Upper lobe of right lung (tissue), 1 donor: ENCODE data around the gene PLK5. TPM values are rescaled to one million over a fixed set of nuclear protein-coding genes. Genes with fewer than 3 reads are reported as not detected.

Source experiments
- ATAC-seq: fragments of 200-7000 bp; cut with Tn5 transposase; one replicate; pipeline ENCODE4 v1.9.1; 2020; ENCODE audit warnings: mild to moderate bottlenecking, moderate library complexity
- DNase-seq: peaks from one replicate; pipeline ENCODE4 v3.0.0-alpha.2; 2020
- H3K27ac ChIP-seq: fragments of 200-600 bp; one replicate; pipeline ENCODE4 v1.8.0; 2022
- H3K27me3 ChIP-seq: fragments of 200-600 bp; one replicate; pipeline ENCODE4 v1.8.0; 2022; ENCODE audit warnings: mild to moderate bottlenecking
- H3K36me3 ChIP-seq: fragments of 200-600 bp; one replicate; pipeline ENCODE4 v1.8.0; 2022
- H3K4me1 ChIP-seq: fragments of 200-600 bp; one replicate; pipeline ENCODE4 v1.8.0; 2022
- H3K4me3 ChIP-seq: fragments of 200-600 bp; one replicate; pipeline ENCODE4 v1.8.0; 2022; ENCODE audit warnings: mild to moderate bottlenecking
- H3K9me3 ChIP-seq: fragments of 200-600 bp; one replicate; pipeline ENCODE4 v1.8.0; 2022
- CTCF ChIP-seq: fragments of 200-600 bp; IDR thresholded peaks from one replicate; pipeline ENCODE4 v1.8.0; 2022; ENCODE audit warnings: antibody characterized with exemption
- intact Hi-C: fragments of 100-400 bp; cut with DNase I; formaldehyde crosslinking; loops from one replicate; pipeline ENCODE4 v1.11.0; 2022
- total RNA-seq: library from RNA; stranded (reverse); fragmentation: NEBNext Ultra II Directional; extraction: Animal tissue kit (Norgen Biotek cat#: 25700); gene quantifications from one replicate; pipeline ENCODE4 v1.2.1, GENCODE V29; 2021
- donor health status: DM: no; HTN: yes; CAD: no; lungs with severe emphysema.

Gene PLK5
- total RNA-seq, 1 donor from 2014 or later, result not detected

GRCh38 chr19:1510807-1511206 lies 13.1 kb upstream of the PLK5 start:
- ATAC-seq (no peak), DNase-seq (no peak)
- intact Hi-C loops, result no loop called here
- TF ChIP-seq CTCF, result no peak
- Histone ChIP-seq H3K27ac (no peak overlapping the region), H3K4me3 (no peak overlapping the region), H3K9me3 (no peaks in the 10 kb centered on the region), H3K27me3 (peaks cover 46% of the 10 kb centered on the region), H3K36me3 (no peaks in the 10 kb centered on the region), H3K4me1 (peaks cover 10% of the 10 kb centered on the region)

GRCh38 chr19:1511318-1512317 lies 12.3 kb upstream of the PLK5 start:
- no peak overlapping the region for H3K4me3 ChIP-seq
- intact Hi-C loops, result no loop called here
- H3K36me3 ChIP-seq, result no peaks in the 10 kb centered on the region
- DNase-seq, result no peak
- H3K27ac ChIP-seq, result no peak overlapping the region
- H3K9me3 ChIP-seq, result no peaks in the 10 kb centered on the region
- peaks cover 53% of the 10 kb centered on the region for H3K27me3 ChIP-seq
- no peak for TF ChIP-seq CTCF
- peaks cover 10% of the 10 kb centered on the region for H3K4me1 ChIP-seq
- ATAC-seq, result no peak

GRCh38 chr19:1512671-1513498 lies 11.0 kb upstream of the PLK5 start, which contains the start of gene ADAMTSL5:
Gene ADAMTSL5, minus strand, starts transcription at chr19:1513019. Its CDS starts 2,076 bp downstream, at chr19:1510943.
- no peak for TF ChIP-seq CTCF
- peaks cover 7% of the 10 kb centered on the region for H3K4me1 ChIP-seq
- H3K27ac ChIP-seq, result no peak within 1 kb of the TSS
- DNase-seq (peak; percentile 81), ATAC-seq (peak; percentile 72)
- intact Hi-C loops, result no loop called here
- H3K9me3 ChIP-seq, result no peaks in the 10 kb centered on the region
- peak within 1 kb of the TSS; percentile 45 for H3K4me3 ChIP-seq
- peaks cover 56% of the 10 kb centered on the region for H3K27me3 ChIP-seq
- no peaks in the 10 kb centered on the region for H3K36me3 ChIP-seq

- Histone ChIP-seq H3K36me3 (no peaks in the 10 kb centered on the region), H3K27ac (no peak overlapping the region), H3K4me3 (peak overlapping the region; percentile 45), H3K4me1 (peaks cover 7% of the 10 kb centered on the region), H3K9me3 (no peaks in the 10 kb centered on the region), H3K27me3 (peaks cover 56% of the 10 kb centered on the region)
- DNase-seq (peak; percentile 85), ATAC-seq (peak; percentile 76)
- peak; percentile 54 for TF ChIP-seq CTCF
- intact Hi-C loops, result no loop called here
Observed at GRCh38 chr19:1513499-1514294, 10.2 kb upstream of the PLK5 start.

- TF ChIP-seq CTCF, result no peak
- Histone ChIP-seq H3K4me3 (no peak overlapping the region), H3K27ac (no peak overlapping the region), H3K9me3 (no peaks in the 10 kb centered on the region), H3K4me1 (peaks cover 7% of the 10 kb centered on the region), H3K36me3 (no peaks in the 10 kb centered on the region), H3K27me3 (peaks cover 56% of the 10 kb centered on the region)
- intact Hi-C loops, result no loop called here
- ATAC-seq, result no peak
- DNase-seq, result no peak
Observed at GRCh38 chr19:1514295-1514661, 9.6 kb upstream of the PLK5 start.
